GM19025 (cell line): ENCODE measurements around the gene OR2B3.
"Not testable (repeated sequence)": the region's sequence is repeated elsewhere in the genome, so short reads cannot be mapped to it uniquely, and the experiment has no call there.

Source experiments
- ATAC-seq: cut with Tn5 transposase; IDR thresholded peaks from one replicate; pipeline ENCODE4 v1.9.1; 2021; ENCODE audit warnings: mild to moderate bottlenecking, low read depth, moderate library complexity; ENCODE audit not compliant: unreplicated experiment

OR2B3 gene

DNA sequence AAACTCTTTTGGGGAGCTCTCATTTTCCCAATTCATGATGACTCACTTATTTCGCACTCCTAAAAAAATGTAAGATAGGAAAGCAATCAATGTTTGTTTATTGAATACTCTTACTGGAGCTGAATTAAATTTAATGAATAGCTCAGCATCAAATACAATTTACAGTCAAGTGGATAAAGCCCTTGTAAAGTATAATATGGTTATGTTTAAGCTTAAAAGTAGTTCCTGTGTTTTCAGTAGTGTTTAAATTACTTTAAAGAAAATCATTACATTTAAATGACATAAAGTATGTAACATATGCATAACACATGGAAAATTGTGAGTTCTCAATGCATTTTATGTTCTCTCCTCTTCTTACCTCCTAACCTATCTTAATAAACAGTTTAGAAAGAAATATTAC is at the start of gene OR2B3:
Gene OR2B3 (minus strand): TSS at position 101 of the 400 bp plus-strand sequence. CDS start 65 bp downstream, at position 36.
- no peak for ATAC-seq

DNA sequence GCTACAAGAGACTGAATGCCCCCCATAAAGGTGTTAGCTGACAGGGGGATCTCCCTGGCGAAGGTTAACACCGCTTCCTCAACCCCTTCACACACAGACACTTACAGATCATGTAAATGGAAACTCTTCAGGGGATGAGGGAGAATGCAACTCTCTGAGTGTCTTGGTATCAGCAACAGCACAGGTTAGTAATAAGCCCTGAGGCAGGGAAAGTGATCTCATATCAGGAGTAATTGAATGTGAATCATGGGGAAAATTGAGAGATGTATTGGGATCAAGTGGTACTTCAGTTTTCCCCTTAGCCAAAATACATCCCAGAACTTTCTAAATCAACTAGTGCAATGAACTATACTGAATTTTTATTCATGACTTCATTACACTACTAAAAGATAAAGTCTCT is 44.6 kb upstream of the OR2B3 start:
- no peak for ATAC-seq

- ATAC-seq, result no peak
These were observed 43.5 kb upstream of the OR2B3 start for GRCh38 chr6:29130644-29131043.

DNA sequence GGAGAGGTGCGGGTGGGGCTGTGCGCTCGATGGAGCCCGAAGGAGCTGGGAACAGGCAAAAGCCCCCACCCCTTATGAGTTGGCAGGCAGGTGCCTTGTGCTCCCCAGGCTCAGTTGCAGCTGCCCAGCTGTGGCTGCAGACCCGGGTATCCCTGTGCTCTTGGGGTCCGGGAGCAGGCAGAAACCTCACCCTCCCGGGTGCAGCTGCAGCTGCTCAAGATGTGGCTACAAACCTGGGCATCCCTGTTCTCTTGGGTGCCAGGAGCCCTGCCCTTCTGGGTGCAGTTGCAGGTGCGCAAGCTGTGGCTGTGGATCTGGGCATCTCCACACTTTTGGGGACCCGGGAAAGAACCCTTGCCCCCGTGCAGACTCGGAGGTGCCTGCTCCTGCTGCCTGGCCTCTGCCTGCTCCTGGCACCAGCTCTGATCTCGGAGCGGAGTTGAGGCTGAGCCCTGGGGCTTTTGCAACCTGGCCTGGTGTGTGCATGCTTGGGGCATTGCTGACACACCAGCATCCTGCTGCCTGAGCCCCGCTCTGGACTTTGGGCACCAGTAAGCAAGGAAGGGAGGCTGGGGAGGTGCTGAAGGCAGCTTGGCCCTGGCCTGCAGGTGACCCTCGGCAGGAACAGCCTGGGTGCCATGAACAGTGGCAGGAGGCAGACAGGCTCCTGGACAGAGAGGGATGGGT is 42.4 kb upstream of the OR2B3 start:
- no peak for ATAC-seq

GRCh38 chr6:29114964-29115363 is 27.9 kb upstream of the OR2B3 start:
- ATAC-seq, result not testable (repeated sequence)

DNA sequence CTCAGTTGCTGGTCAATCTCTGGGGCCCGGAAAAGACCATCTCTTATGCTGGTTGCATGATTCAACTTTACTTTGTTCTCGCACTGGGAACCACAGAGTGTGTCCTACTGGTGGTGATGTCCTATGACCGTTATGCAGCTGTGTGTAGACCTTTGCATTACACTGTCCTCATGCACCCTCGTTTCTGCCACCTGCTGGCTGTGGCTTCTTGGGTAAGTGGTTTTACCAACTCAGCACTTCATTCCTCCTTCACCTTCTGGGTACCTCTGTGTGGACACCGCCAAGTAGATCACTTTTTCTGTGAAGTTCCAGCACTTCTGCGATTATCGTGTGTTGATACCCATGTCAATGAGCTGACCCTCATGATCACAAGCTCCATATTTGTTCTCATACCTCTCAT is 25.0 kb upstream of the OR2B3 start:
- no peak for ATAC-seq

- ATAC-seq, result no peak
These were observed 20.6 kb upstream of the OR2B3 start, which contains the start of gene OR2J3 for GRCh38 chr6:29107758-29108157. TSS of gene OR2J3 (plus strand) at chr6:29108058. CDS start at chr6:29111891, 3,833 bp downstream.

GRCh38 chr6:29099190-29099589 is 12.1 kb upstream of the OR2B3 start, which contains the start of gene OR2J1:
TSS of gene OR2J1 (plus strand) at chr6:29099490. CDS start at chr6:29100943, 1,453 bp downstream.
- no peak for ATAC-seq

- no peak for ATAC-seq
These were observed 10.7 kb upstream of the OR2B3 start for GRCh38 chr6:29097803-29098202.

- no peak for ATAC-seq
These were observed 5.8 kb upstream of the OR2B3 start for GRCh38 chr6:29092957-29093356.

GRCh38 chr6:29082457-29082856 is 4.7 kb downstream of the OR2B3 start:
- no peak for ATAC-seq

DNA sequence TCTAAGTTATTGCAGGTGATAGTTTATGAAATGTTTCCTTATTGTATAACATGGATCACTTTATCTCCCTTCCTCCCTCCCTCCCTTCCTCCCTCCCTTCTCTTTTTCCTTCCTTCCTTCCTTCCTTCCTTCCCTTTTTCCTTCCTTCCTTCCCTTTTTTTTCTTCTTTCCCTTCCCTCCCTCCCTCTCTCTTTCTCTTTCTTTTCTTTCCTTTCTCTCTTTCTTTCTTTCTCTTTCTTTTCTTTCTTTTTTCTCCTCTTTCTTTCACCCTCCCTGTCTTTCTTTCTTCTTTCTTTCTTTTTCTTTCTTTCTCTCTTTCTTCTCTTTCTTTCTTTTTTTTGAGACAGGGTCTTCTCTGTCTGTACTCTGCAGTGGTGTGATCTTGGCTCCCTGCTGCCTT is 5.8 kb downstream of the OR2B3 start:
- no peak for ATAC-seq

DNA sequence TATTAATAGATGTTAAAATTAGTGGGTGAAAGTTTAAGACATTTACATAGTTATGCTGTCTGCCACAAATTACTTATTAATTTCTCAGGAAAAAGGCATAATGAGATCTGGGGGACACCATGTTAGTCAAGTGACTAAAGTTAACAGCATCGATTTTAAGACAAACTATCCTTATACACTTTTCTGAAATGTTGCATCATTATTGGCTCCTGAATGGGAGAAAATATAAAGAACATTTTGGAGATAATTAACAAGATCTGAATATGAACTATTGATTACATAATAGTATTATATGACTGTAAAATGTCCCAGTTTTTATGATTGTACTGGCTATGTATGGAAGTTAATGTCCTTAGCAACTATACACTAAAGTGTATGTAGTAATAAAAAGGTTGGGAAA is 7.9 kb downstream of the OR2B3 start:
- no peak for ATAC-seq

GRCh38 chr6:29071831-29072723 is 15.0 kb downstream of the OR2B3 start:
- no peak for ATAC-seq

DNA sequence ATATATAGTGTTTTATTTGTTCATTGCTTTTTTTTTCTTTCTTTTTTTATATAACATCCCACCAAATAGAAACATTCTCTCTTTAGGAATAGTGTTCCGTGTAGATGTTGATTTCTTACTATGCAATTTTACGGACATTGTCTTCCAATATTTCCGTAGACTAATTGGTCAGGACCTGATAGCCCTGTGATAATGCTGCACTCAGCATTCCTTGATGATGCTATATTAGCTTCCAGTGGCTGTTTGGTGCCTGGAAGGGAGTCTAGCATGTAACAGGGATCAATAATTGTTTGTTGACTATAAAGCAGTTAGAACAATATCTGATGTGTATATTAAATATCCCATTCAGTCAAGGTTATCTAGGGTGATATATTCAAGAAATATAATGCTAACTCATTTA is 35.4 kb downstream of the OR2B3 start:
- no peak for ATAC-seq

GRCh38 chr6:29045075-29045474 is 42.0 kb downstream of the OR2B3 start, which contains the start of gene OR2W1:
TSS of gene OR2W1 (minus strand) at chr6:29045175. CDS start at chr6:29045175, 0 bp downstream.
- ATAC-seq, result no peak
